Right kidney (tissue), 9 donors: Measurements from ENCODE around the gene TPR.
"Not testable (repeated sequence)": the region's sequence is repeated elsewhere in the genome, so short reads cannot be mapped to it uniquely, and the experiment has no call there.

ENCODE experiments used
- DNase-seq: peaks from one replicate; pipeline ENCODE4 v3.0.0-alpha.2; 2016
- long read RNA-seq, 8 donors: transcript quantifications; one replicate each; lab custom pipeline, GENCODE V29; 2026

Gene TPR
- long read RNA-seq, donor 1, partial matches to known transcripts = 8 of 13 reads
- long read RNA-seq, donor 1, other reads (novel, unspliced or antisense) = 5 of 13 reads
- long read RNA-seq, donor 2, partial matches to known transcripts = 5 of 6 reads
- long read RNA-seq, donor 2, other reads (novel, unspliced or antisense) = 0 of 6 reads
- long read RNA-seq, donor 3, partial matches to known transcripts = 7 of 7 reads
- long read RNA-seq, donor 3, other reads (novel, unspliced or antisense) = 0 of 7 reads
- long read RNA-seq, donor 4, partial matches to known transcripts = 22 of 22 reads
- long read RNA-seq, donor 4, other reads (novel, unspliced or antisense) = 0 of 22 reads
- long read RNA-seq, donor 5, partial matches to known transcripts = 31 of 32 reads
- long read RNA-seq, donor 5, other reads (novel, unspliced or antisense) = 0 of 32 reads
- long read RNA-seq, donor 6, partial matches to known transcripts = 12 of 14 reads
- long read RNA-seq, donor 6, other reads (novel, unspliced or antisense) = 0 of 14 reads
- long read RNA-seq, donor 7, partial matches to known transcripts = 84 of 94 reads
- long read RNA-seq, donor 7, other reads (novel, unspliced or antisense) = 7 of 94 reads
- long read RNA-seq, donor 8, partial matches to known transcripts = 33 of 34 reads
- long read RNA-seq, donor 8, other reads (novel, unspliced or antisense) = 0 of 34 reads

GRCh38 chr1:186375152-186375928, at the start of gene TPR, which contains the start of gene ODR4:
Gene TPR (minus strand): TSS chr1:186375253. CDS start chr1:186375028, 225 bp downstream.
Gene ODR4 (plus strand): TSS chr1:186375838. CDS start chr1:186379786, 3,948 bp downstream.
- DNase-seq = peak; percentile 99

- DNase-seq = no peak
Observed at GRCh38 chr1:186424539-186424938, 49.5 kb upstream of the TPR start.

GRCh38 chr1:186421446-186421845, 46.4 kb upstream of the TPR start:
- no peak for DNase-seq

GRCh38 chr1:186420923-186421322, 45.9 kb upstream of the TPR start:
- DNase-seq = no peak

GRCh38 chr1:186420311-186420710, 45.3 kb upstream of the TPR start:
- no peak for DNase-seq

GRCh38 chr1:186418503-186418902, 43.5 kb upstream of the TPR start:
- DNase-seq = no peak

- no peak for DNase-seq
Observed at GRCh38 chr1:186413319-186413718, 38.3 kb upstream of the TPR start.

GRCh38 chr1:186409091-186409490, 34.0 kb upstream of the TPR start:
- no peak for DNase-seq

- no peak for DNase-seq
Observed at GRCh38 chr1:186404454-186405051, 29.5 kb upstream of the TPR start.

GRCh38 chr1:186403632-186404031, 28.6 kb upstream of the TPR start:
- no peak for DNase-seq

- not testable (repeated sequence) for DNase-seq
Observed at GRCh38 chr1:186401446-186401845, 26.4 kb upstream of the TPR start.

- DNase-seq = not testable (repeated sequence)
Observed at GRCh38 chr1:186392711-186393110, 17.7 kb upstream of the TPR start.

- DNase-seq = no peak
Observed at GRCh38 chr1:186391841-186392240, 16.8 kb upstream of the TPR start.

- DNase-seq = no peak
Observed at GRCh38 chr1:186390925-186391324, 15.9 kb upstream of the TPR start.

GRCh38 chr1:186386725-186387383, 11.8 kb upstream of the TPR start:
- DNase-seq = no peak

GRCh38 chr1:186375929-186376319, 871 bp upstream of the TPR start:
- no peak for DNase-seq

- peak; percentile 93 for DNase-seq
Observed at GRCh38 chr1:186374303-186375151, 526 bp downstream of the TPR start.

GRCh38 chr1:186347837-186348691, 27.0 kb downstream of the TPR start:
- not testable (repeated sequence) for DNase-seq

- DNase-seq = no peak
Observed at GRCh38 chr1:186340772-186341171, 34.3 kb downstream of the TPR start.

GRCh38 chr1:186337554-186337953, 37.5 kb downstream of the TPR start:
- DNase-seq = no peak
